K562 (cell line): ENCODE data around the gene CNKSR3. TPM values are rescaled to one million over a fixed set of nuclear protein-coding genes. Genes with fewer than 3 reads are reported as not detected.

ENCODE experiments used
- ATAC-seq: fragments of 200-7000 bp; cut with Tn5 transposase; 3 replicates; pipeline ENCODE4 v1.9.1; 2020; ENCODE audit warnings: moderate library complexity
- BruUV-seq: library from RNA; stranded (reverse); fragments of 400-500 nt; replicated peaks from 2 replicates; lab custom pipeline; 2021; lab: Mats Ljungman, UMichigan
- CTCF ChIA-PET: fragments of 300-600 bp; formaldehyde crosslinking; extraction: SDS; loops from one replicate; lab custom pipeline; 2021; ENCODE audit warnings: low intra/inter-chr PET ratio; lab: Yijun Ruan, JAX
- POLR2A ChIA-PET: fragments of 300-600, 350-650 bp; sonication (Branson Sonifier 250); formaldehyde crosslinking; extraction: SDS; loops from one replicate; lab custom pipeline; 2021; ENCODE audit warnings: antibody characterized with exemption, inconsistent platforms; lab: Yijun Ruan, JAX
- DNase-seq, 4 experiments: peaks; one replicate each; pipeline versions ENCODE4 v3.0.0 to v3.0.0-alpha.2; 2011 to 2018; ENCODE audit warnings: low spot score in 3 of 4, mixed read lengths in 3 of 4; ENCODE audit errors: extremely low read depth in 1 of 4
- FAIRE-seq: peaks from 2 replicates; lab custom pipeline; 2011; peaks lifted over from hg19 to GRCh38; lab: Jason Lieb, UNC
- H2AFZ ChIP-seq: 2 replicates; pipeline ENCODE4 v1.6.0; 2011; ENCODE audit warnings: low read depth, low read length, control low read depth, inconsistent platforms
- H3K27ac ChIP-seq: fragments of 200-600 bp; 3 replicates; pipeline ENCODE4 v1.8.0; 2011; ENCODE audit warnings: low read depth, mild to moderate bottlenecking, control low read depth, inconsistent platforms, low read length, moderate library complexity, mixed read lengths; ENCODE audit errors: extremely low read depth
- H3K27me3 ChIP-seq, 2 experiments: fragments of 300-600 bp in 1 of 2; 2 replicates in 1 of 2; 3 replicates in 1 of 2; pipeline versions ENCODE4 v1.6.0 to v1.8.0; 2011; ENCODE audit warnings: inconsistent platforms in 2 of 2, low read length in 2 of 2, mild to moderate bottlenecking in 1 of 2, mixed read lengths in 1 of 2, moderate library complexity in 1 of 2; ENCODE audit not compliant: control insufficient read depth in 2 of 2, insufficient read depth in 2 of 2
- H3K36me3 ChIP-seq: fragments of 300-600 bp; 3 replicates; pipeline ENCODE4 v1.8.0; 2011; ENCODE audit warnings: mild to moderate bottlenecking, low read length, inconsistent platforms; ENCODE audit not compliant: control insufficient read depth, insufficient read depth
- H3K4me1 ChIP-seq, 2 experiments: fragments of 200-600 bp in 1 of 2; replicated peaks in 1 of 2; 2 replicates in 1 of 2; 3 replicates in 1 of 2; pipeline versions ENCODE4 v1.5.1 to v1.8.0; 2011; ENCODE audit warnings: inconsistent platforms in 2 of 2, low read length in 2 of 2, mild to moderate bottlenecking in 1 of 2, mixed read lengths in 1 of 2, moderate library complexity in 1 of 2; ENCODE audit not compliant: control insufficient read depth in 2 of 2, insufficient read depth in 2 of 2
- H3K4me2 ChIP-seq: 2 replicates; pipeline ENCODE4 v1.6.1; 2011; ENCODE audit warnings: low read length, control low read depth, inconsistent platforms, mixed read lengths; ENCODE audit not compliant: insufficient read depth
- H3K4me3 ChIP-seq: fragments of 200-600 bp; sonication (generic), shearing (Covaris generic); 2 replicates; pipeline ENCODE4 v1.5.1; 2016; ENCODE audit warnings: control low read depth, inconsistent platforms
- H3K79me2 ChIP-seq: fragments of 200-600 bp; 3 replicates; pipeline ENCODE4 v1.8.0; 2011; ENCODE audit warnings: low read length, inconsistent platforms; ENCODE audit not compliant: control insufficient read depth, insufficient read depth
- H3K9ac ChIP-seq, 2 experiments: 2 replicates each; pipeline versions ENCODE4 v1.6.0 to v1.6.1; 2011; ENCODE audit warnings: low read depth in 2 of 2, low read length in 2 of 2, control low read depth in 1 of 2, inconsistent platforms in 1 of 2, mild to moderate bottlenecking in 1 of 2, mixed read lengths in 1 of 2; ENCODE audit not compliant: insufficient read depth in 1 of 2
- H3K9me1 ChIP-seq: one replicate; pipeline ENCODE4 v1.6.0; 2011; ENCODE audit warnings: inconsistent platforms, mild to moderate bottlenecking, low read length, moderate library complexity; ENCODE audit not compliant: control insufficient read depth, insufficient read depth
- H3K9me3 ChIP-seq: replicated peaks from 2 replicates; pipeline ENCODE4 v1.5.1; 2011; ENCODE audit warnings: low read depth, low read length, inconsistent platforms; ENCODE audit not compliant: control insufficient read depth, insufficient read depth
- H4K20me1 ChIP-seq: replicated peaks from 2 replicates; pipeline ENCODE4 v1.6.1; 2011; ENCODE audit warnings: low read length, inconsistent platforms, mixed read lengths; ENCODE audit not compliant: control insufficient read depth, insufficient read depth
- BHLHE40 ChIP-seq: IDR thresholded peaks from 2 replicates; pipeline ENCODE4 v1.6.1; 2011; ENCODE audit warnings: low read length, improper control_type of control experiment
- EWSR1 ChIP-seq: fragments of 450-650 bp; IDR thresholded peaks from 2 replicates; pipeline ENCODE4 v1.6.1; 2018; ENCODE audit warnings: borderline replicate concordance, mild to moderate bottlenecking, low read depth, moderate library complexity; ENCODE audit not compliant: partially characterized antibody
- GABPA ChIP-seq: fragments of 200-800 bp; sonication (Bioruptor generic); conservative IDR thresholded peaks from 2 replicates; pipeline ENCODE4 v1.6.1; 2016; ENCODE audit warnings: low read depth, missing genetic modification characterization, missing compliant biosample characterization
- HDGF ChIP-seq: fragments of 450-650 bp; IDR thresholded peaks from 2 replicates; pipeline ENCODE4 v1.6.1; 2016
- IFI16 ChIP-seq: fragments of 250-450 bp; sonication (Bioruptor Pico); IDR thresholded peaks from 2 replicates; pipeline ENCODE4 v2.1.2; 2022; ENCODE audit warnings: mild to moderate bottlenecking, inconsistent platforms
- PTBP1 ChIP-seq: fragments of 200-400 bp; formaldehyde crosslinking; IDR thresholded peaks from 2 replicates; pipeline ENCODE4 v1.6.1; 2017; ENCODE audit warnings: low read depth, low read length
- RBM14 ChIP-seq: fragments of 200-400 bp; formaldehyde crosslinking; IDR thresholded peaks from 2 replicates; pipeline ENCODE4 v1.6.1; 2018; ENCODE audit warnings: low read depth, mild to moderate bottlenecking, low read length, moderate library complexity, borderline replicate concordance; ENCODE audit not compliant: insufficient read depth
- THRB ChIP-seq: fragments of 450-650 bp; formaldehyde crosslinking; conservative IDR thresholded peaks from 2 replicates; pipeline ENCODE4 v1.4.0; 2022; ENCODE audit warnings: mild to moderate bottlenecking, missing genetic modification characterization
- ZNF282 ChIP-seq: sonication (generic); formaldehyde crosslinking; IDR thresholded peaks from 2 replicates; pipeline ENCODE4 v1.8.1; 2023; ENCODE audit warnings: missing genetic modification reagents
- ZNF79 ChIP-seq: fragments of 250-450 bp; sonication (Bioruptor Pico); IDR thresholded peaks from 2 replicates; pipeline ENCODE4 v1.4.0; 2020; ENCODE audit warnings: low read depth, mild to moderate bottlenecking, moderate library complexity
- WGBS: fragments of 100-300 bp; shearing (Covaris generic); methylation state at CpG from one replicate; pipeline ENCODE4 v1.1.6; 2016; ENCODE audit warnings: low coverage, mixed read lengths; ENCODE audit not compliant: insufficient coverage; ENCODE audit errors: missing lambda C conversion rate; 5-methylcytosine and 5-hydroxymethylcytosine counted together
- in situ Hi-C: fragments of 300-500 bp; cut with MboI; formaldehyde crosslinking; loops from 4 replicates; pipeline ENCODE4 v1.15.0; 2018; ENCODE audit warnings: inconsistent platforms, mixed read lengths
- intact Hi-C: fragments of 100-400 bp; cut with micrococcal nuclease; formaldehyde crosslinking; loops from 2 replicates; pipeline ENCODE4 v1.14.2; 2022
- polyA plus RNA-seq, 8 experiments: library from polyadenylated mRNA; depleted of rRNA in 4 of 8; stranded (reverse) in 5 of 8; unstranded in 3 of 8; fragments of >200 nt; fragmentation: Nextera tagmentation in 2 of 8; fragmentation: Illumina TruSeq in 1 of 8; extraction: Ambion mirVana in 2 of 8; extraction: Trizol in 1 of 8; gene quantifications; 2 replicates each; pipeline versions ENCODE4 v1.2.1 to v1.2.3, GENCODE V29; 2011 to 2014; ENCODE audit warnings: inconsistent platforms in 1 of 8, missing spikeins in 1 of 8
- total RNA-seq, 7 experiments: library from RNA; depleted of rRNA in 6 of 7; stranded (reverse); fragments of >200 nt in 6 of 7; fragmentation: Illumina TruSeq in 2 of 7; extraction: Trizol in 2 of 7; gene quantifications; 2 replicates each; pipeline versions ENCODE4 v1.2.1 to v1.2.3, GENCODE V29; 2011 to 2021; ENCODE audit warnings: low replicate concordance in 1 of 7

CNKSR3 gene
- total and polyA plus RNA-seq, 9 of the 15 experiments (the other 6 are each of a cell fraction or from before 2014, with no cell fraction given) = 4.5 to 29.6 (median 9.5) TPM

GRCh38 chr6:154488248-154488593, 22.3 kb downstream of the CNKSR3 start:
- FAIRE-seq = no peak
- Histone ChIP-seq H3K9ac (no peak overlapping the region), H2AFZ (no peak overlapping the region)

More at GRCh38 chr6:154488248-154488593, 22.3 kb downstream of the CNKSR3 start:
- DNase-seq = no peak
- ChIA-PET CTCF (no interaction called here), POLR2A (no interaction called here)
- no peak overlapping the region for H3K27ac ChIP-seq
- no peaks in the 10 kb centered on the region for H3K9me3 ChIP-seq
- intact Hi-C loops = no loop called here
- H3K9me1 ChIP-seq = no peaks in the 10 kb centered on the region
- no peaks in the 10 kb centered on the region for H3K27me3 ChIP-seq
- BruUV-seq = no TSS peak
- H3K4me1 ChIP-seq = peaks cover 2 to 4% of the 10 kb centered on the region in 2 experiments; a peak in 3 of 5 replicates
- TF ChIP-seq GABPA (no peak), BHLHE40 (no peak), RBM14 (no peak), PTBP1 (no peak), ZNF79 (no peak), EWSR1 (no peak), IFI16 (CRISPR knock-in tag) (no peak), ZNF282 (CRISPR knock-in tag) (no peak), HDGF (no peak), THRB (no peak)
- H3K36me3 ChIP-seq = peaks cover 11% of the 10 kb centered on the region
- peaks cover 65% of the 10 kb centered on the region for H3K79me2 ChIP-seq
- peaks cover 4% of the 10 kb centered on the region; the same call in 1 of the 2 replicates for H4K20me1 ChIP-seq
- in situ Hi-C loops = no loop called here
- H3K4me2 ChIP-seq = no peak overlapping the region
- no peak overlapping the region for H3K4me3 ChIP-seq
- 75% methylated on average over 1 of the region's 1 CpG for whole genome bisulfite sequencing
- no peak for ATAC-seq
